Hepatocyte (in vitro differentiated cells): Measurements from ENCODE around the gene CUL7. TPM values are rescaled to one million over a fixed set of nuclear protein-coding genes. Genes with fewer than 3 reads are reported as not detected.

Experiments used
- DNase-seq: peaks from one replicate; pipeline ENCODE4 v3.0.0-alpha.2; 2016; ENCODE audit warnings: low spot score
- H2AFZ ChIP-seq: fragments of 200-600 bp; sonication (generic); 2 replicates; pipeline ENCODE4 v1.6.0; 2016; ENCODE audit warnings: antibody characterized with exemption, mild to moderate bottlenecking
- H3K27ac ChIP-seq: fragments of 200-600 bp; sonication (generic); 2 replicates; pipeline ENCODE4 v1.5.1; 2016; ENCODE audit warnings: mild to moderate bottlenecking
- H3K27me3 ChIP-seq: fragments of 200-600 bp; sonication (generic); 2 replicates; pipeline ENCODE4 v1.6.1; 2016
- H3K36me3 ChIP-seq: fragments of 200-600 bp; sonication (generic); replicated peaks from 2 replicates; pipeline ENCODE4 v1.5.1; 2016; ENCODE audit warnings: low read depth; ENCODE audit not compliant: insufficient read depth
- H3K4me1 ChIP-seq: fragments of 200-600 bp; sonication (generic); 2 replicates; pipeline ENCODE4 v1.5.1; 2016; ENCODE audit warnings: mild to moderate bottlenecking, moderate library complexity; ENCODE audit not compliant: insufficient read depth
- H3K4me2 ChIP-seq: fragments of 200-600 bp; sonication (generic); 2 replicates; pipeline ENCODE4 v1.6.0; 2016
- H3K4me3 ChIP-seq: fragments of 200-600 bp; sonication (generic); 2 replicates; pipeline ENCODE4 v1.5.1; 2016; ENCODE audit warnings: mild to moderate bottlenecking
- H3K79me2 ChIP-seq: fragments of 200-600 bp; sonication (generic); 2 replicates; pipeline ENCODE4 v1.6.0; 2017; ENCODE audit warnings: mild to moderate bottlenecking
- H3K9me2 ChIP-seq: fragments of 200-600 bp; sonication (generic); replicated peaks from 2 replicates; pipeline ENCODE4 v1.6.0; 2017; ENCODE audit warnings: mild to moderate bottlenecking; ENCODE audit not compliant: insufficient read depth
- H3K9me3 ChIP-seq: fragments of 200-600 bp; sonication (generic); 2 replicates; pipeline ENCODE4 v1.5.1; 2016; ENCODE audit warnings: low read depth, mild to moderate bottlenecking
- H4K20me1 ChIP-seq: fragments of 200-600 bp; sonication (generic); 2 replicates; pipeline ENCODE4 v1.6.0; 2016; ENCODE audit warnings: mild to moderate bottlenecking; ENCODE audit not compliant: insufficient read depth, poor library complexity, severe bottlenecking
- EZH2 ChIP-seq: fragments of 200-600 bp; sonication (generic); IDR thresholded peaks from 2 replicates; pipeline ENCODE4 v1.6.1; 2016; ENCODE audit warnings: antibody characterized with exemption, mild to moderate bottlenecking, borderline replicate concordance
- EZH2phosphoT487 ChIP-seq: fragments of 200-600 bp; sonication (generic); IDR thresholded peaks from one replicate; pipeline ENCODE4 v1.6.1; 2018; ENCODE audit warnings: antibody characterized with exemption, mild to moderate bottlenecking, low read depth, moderate library complexity; ENCODE audit not compliant: unreplicated experiment, severe bottlenecking
- WGBS: methylation state at CpG from one replicate; pipeline ENCODE4 v1.1.6; 2016; ENCODE audit warnings: low lambda C conversion rate; ENCODE audit errors: missing lambda C conversion rate; 5-methylcytosine and 5-hydroxymethylcytosine counted together
- polyA plus RNA-seq: library from polyadenylated mRNA; unstranded; fragments of >200 nt; fragmentation: Nextera tagmentation; extraction: Ambion mirVana; gene quantifications from 2 replicates; pipeline ENCODE4 v1.2.1, GENCODE V29; 2016
- total RNA-seq: library from RNA; depleted of rRNA; stranded (reverse); fragments of >200 nt; gene quantifications from 2 replicates; pipeline ENCODE4 v1.2.3, GENCODE V29; 2014
- TF ChIP-seq, protein P1 (sequence below): fragments of 200-600 bp; sonication (generic); IDR thresholded peaks from 2 replicates; pipeline ENCODE4 v1.5.1; 2016; ENCODE audit warnings: antibody characterized with exemption, mild to moderate bottlenecking; ENCODE audit not compliant: poor library complexity

CUL7 gene
- total RNA-seq (46.1 and 58.2 TPM in 2 replicates), polyA plus RNA-seq (39.2 and 46.4 TPM in 2 replicates)

- no peaks in the 10 kb centered on the region for H3K36me3 ChIP-seq
These were observed at the start of gene CUL7 for GRCh38 chr6:43053545-43054205. CUL7 (minus strand) TSS chr6:43053851; CDS start chr6:43052788, 1,063 bp downstream.

DNA sequence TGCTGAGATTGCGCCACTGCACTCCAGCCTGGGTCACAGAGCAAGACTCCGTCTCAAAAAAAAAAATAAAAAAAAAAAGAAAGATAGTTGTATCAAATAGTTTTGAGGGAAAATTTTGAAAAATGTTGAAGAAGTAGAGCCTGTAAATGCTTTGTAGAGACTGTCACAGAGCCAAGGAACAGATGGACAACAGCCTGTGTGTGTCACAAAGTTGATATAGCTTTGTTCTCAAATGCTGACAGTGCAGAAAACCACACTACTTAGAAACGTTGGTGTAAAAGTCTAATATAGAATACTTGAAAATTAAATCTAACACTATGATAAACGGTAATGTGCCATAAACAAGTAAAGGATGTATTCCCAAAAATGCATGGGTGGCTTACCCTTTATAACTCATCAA lies 47.8 kb upstream of the CUL7 start:
- no peaks in the 10 kb centered on the region for H3K36me3 ChIP-seq
- no peaks in the 10 kb centered on the region for H3K27me3 ChIP-seq
- no peak overlapping the region for H3K4me3 ChIP-seq
- H3K79me2 ChIP-seq, result peaks cover 97% of the 10 kb centered on the region
- no peaks in the 10 kb centered on the region for H4K20me1 ChIP-seq
- no peak overlapping the region for H3K27ac ChIP-seq
- no peak overlapping the region for H3K4me2 ChIP-seq
- DNase-seq, result no peak
- H3K4me1 ChIP-seq, result peaks cover 11% of the 10 kb centered on the region
- no peak overlapping the region for H2AFZ ChIP-seq
- WGBS, result 88% methylated on average over 4 of the region's 4 CpGs
- no peaks in the 10 kb centered on the region for H3K9me2 ChIP-seq
- no peaks in the 10 kb centered on the region for H3K9me3 ChIP-seq
- TF ChIP-seq EZH2phosphoT487 (no peak), EZH2 (no peak)
- TF ChIP-seq, protein P1, sequence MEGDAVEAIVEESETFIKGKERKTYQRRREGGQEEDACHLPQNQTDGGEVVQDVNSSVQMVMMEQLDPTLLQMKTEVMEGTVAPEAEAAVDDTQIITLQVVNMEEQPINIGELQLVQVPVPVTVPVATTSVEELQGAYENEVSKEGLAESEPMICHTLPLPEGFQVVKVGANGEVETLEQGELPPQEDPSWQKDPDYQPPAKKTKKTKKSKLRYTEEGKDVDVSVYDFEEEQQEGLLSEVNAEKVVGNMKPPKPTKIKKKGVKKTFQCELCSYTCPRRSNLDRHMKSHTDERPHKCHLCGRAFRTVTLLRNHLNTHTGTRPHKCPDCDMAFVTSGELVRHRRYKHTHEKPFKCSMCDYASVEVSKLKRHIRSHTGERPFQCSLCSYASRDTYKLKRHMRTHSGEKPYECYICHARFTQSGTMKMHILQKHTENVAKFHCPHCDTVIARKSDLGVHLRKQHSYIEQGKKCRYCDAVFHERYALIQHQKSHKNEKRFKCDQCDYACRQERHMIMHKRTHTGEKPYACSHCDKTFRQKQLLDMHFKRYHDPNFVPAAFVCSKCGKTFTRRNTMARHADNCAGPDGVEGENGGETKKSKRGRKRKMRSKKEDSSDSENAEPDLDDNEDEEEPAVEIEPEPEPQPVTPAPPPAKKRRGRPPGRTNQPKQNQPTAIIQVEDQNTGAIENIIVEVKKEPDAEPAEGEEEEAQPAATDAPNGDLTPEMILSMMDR, result no peak

More at GRCh38 chr6:43053545-43054205, at the start of gene CUL7:
- Histone ChIP-seq H3K79me2 (peaks cover 56% of the 10 kb centered on the region), H3K4me3 (peak within 1 kb of the TSS; percentile 40), H3K9me2 (no peaks in the 10 kb centered on the region), H3K27ac (peak within 1 kb of the TSS; percentile 98), H4K20me1 (no peaks in the 10 kb centered on the region), H3K27me3 (no peaks in the 10 kb centered on the region), H3K4me1 (peaks cover 32% of the 10 kb centered on the region), H3K9me3 (no peaks in the 10 kb centered on the region), H3K4me2 (peak within 1 kb of the TSS; percentile 93), H2AFZ (peak within 1 kb of the TSS; percentile 44)
- TF ChIP-seq, protein P1, result no peak
- TF ChIP-seq EZH2, result no peak
- no peak for TF ChIP-seq EZH2phosphoT487
- peak; percentile 98 for DNase-seq
- WGBS, result 4% methylated on average over 41 of the region's 45 CpGs

- H2AFZ ChIP-seq, result no peak overlapping the region
- WGBS, result 68% methylated on average over 4 of the region's 4 CpGs
- H3K36me3 ChIP-seq, result no peaks in the 10 kb centered on the region
- peaks cover 98% of the 10 kb centered on the region for H3K79me2 ChIP-seq
- H3K4me2 ChIP-seq, result no peak overlapping the region
- DNase-seq, result no peak
- H4K20me1 ChIP-seq, result no peaks in the 10 kb centered on the region
- TF ChIP-seq EZH2 (no peak), EZH2phosphoT487 (no peak)
- TF ChIP-seq, protein P1, result no peak
- H3K9me3 ChIP-seq, result no peaks in the 10 kb centered on the region
- peaks cover 34% of the 10 kb centered on the region for H3K4me1 ChIP-seq
- H3K4me3 ChIP-seq, result no peak overlapping the region
- H3K27ac ChIP-seq, result peak overlapping the region; percentile 15
- H3K27me3 ChIP-seq, result no peaks in the 10 kb centered on the region
- no peaks in the 10 kb centered on the region for H3K9me2 ChIP-seq
These were observed 43.9 kb upstream of the CUL7 start for GRCh38 chr6:43097502-43097901.
